HG02759 (cell line): ENCODE results near the gene C1QTNF9.
"Not testable (repeated sequence)": the region's sequence is repeated elsewhere in the genome, so short reads cannot be mapped to it uniquely, and the experiment has no call there.

Experiments used
- ATAC-seq: cut with Tn5 transposase; IDR thresholded peaks from one replicate; pipeline ENCODE4 v1.9.1; 2021; ENCODE audit warnings: mild to moderate bottlenecking, moderate library complexity; ENCODE audit not compliant: unreplicated experiment

Gene C1QTNF9

GRCh38 chr13:24309300-24309699 is at the start of gene C1QTNF9:
C1QTNF9 (plus strand) TSS chr13:24309580; CDS start chr13:24316004, 6,424 bp downstream.
- not testable (repeated sequence) for ATAC-seq

- ATAC-seq = no peak
Measured at GRCh38 chr13:24261566-24261965, 47.8 kb upstream of the C1QTNF9 start.

GRCh38 chr13:24263632-24264031 is 45.7 kb upstream of the C1QTNF9 start:
- ATAC-seq = no peak

GRCh38 chr13:24264976-24265375 is 44.4 kb upstream of the C1QTNF9 start:
- ATAC-seq = peak; percentile 74

GRCh38 chr13:24265453-24265852 is 43.9 kb upstream of the C1QTNF9 start:
- ATAC-seq = no peak

GRCh38 chr13:24267274-24267673 is 42.1 kb upstream of the C1QTNF9 start:
- ATAC-seq = no peak

- ATAC-seq = no peak
Measured at GRCh38 chr13:24267801-24268200, 41.6 kb upstream of the C1QTNF9 start.

- ATAC-seq = no peak
Measured at GRCh38 chr13:24269821-24270220, 39.6 kb upstream of the C1QTNF9 start.

GRCh38 chr13:24270639-24271141 is 38.7 kb upstream of the C1QTNF9 start:
- ATAC-seq = peak; percentile 50

- no peak for ATAC-seq
Measured at GRCh38 chr13:24271231-24271600, 38.2 kb upstream of the C1QTNF9 start.

- ATAC-seq = peak; percentile 51
Measured at GRCh38 chr13:24271601-24272451, 37.6 kb upstream of the C1QTNF9 start.

- no peak for ATAC-seq
Measured at GRCh38 chr13:24272452-24273161, 36.8 kb upstream of the C1QTNF9 start.

GRCh38 chr13:24273926-24274325 is 35.5 kb upstream of the C1QTNF9 start:
- ATAC-seq = no peak

- peak; percentile 65 for ATAC-seq
Measured at GRCh38 chr13:24274452-24275021, 34.8 kb upstream of the C1QTNF9 start.

GRCh38 chr13:24275041-24275440 is 34.3 kb upstream of the C1QTNF9 start:
- no peak for ATAC-seq

- ATAC-seq = no peak
Measured at GRCh38 chr13:24276306-24276705, 33.1 kb upstream of the C1QTNF9 start.

- ATAC-seq = no peak
Measured at GRCh38 chr13:24276861-24277260, 32.5 kb upstream of the C1QTNF9 start.

- no peak for ATAC-seq
Measured at GRCh38 chr13:24277761-24278160, 31.6 kb upstream of the C1QTNF9 start.

GRCh38 chr13:24279327-24280110 is 29.9 kb upstream of the C1QTNF9 start:
- no peak for ATAC-seq

GRCh38 chr13:24280720-24281119 is 28.7 kb upstream of the C1QTNF9 start:
- ATAC-seq = peak; percentile 81
